HCT116 (cell line): ENCODE data around the gene INHBA. TPM values are rescaled to one million over a fixed set of nuclear protein-coding genes. Genes with fewer than 3 reads are reported as not detected.

ENCODE experiments used
- ATAC-seq: fragments of 200-7000 bp; cut with Tn5 transposase; 2 replicates; pipeline ENCODE4 v1.9.1; 2020; ENCODE audit warnings: mild to moderate bottlenecking, moderate library complexity
- BruUV-seq: library from RNA; stranded (reverse); fragments of 400-500 nt; replicated peaks from 2 replicates; lab custom pipeline; 2021; lab: Mats Ljungman, UMichigan
- CTCF ChIA-PET: fragments of 300-600 bp; sonication (Branson Sonifier 250); formaldehyde crosslinking; loops from one replicate; lab custom pipeline; 2021; ENCODE audit warnings: antibody characterized with exemption; lab: Charles Lee
- POLR2A ChIA-PET: fragments of 300-600, 350-600 bp; sonication (Branson Sonifier 250); formaldehyde crosslinking; loops from one replicate; lab custom pipeline; 2021; ENCODE audit warnings: antibody characterized with exemption; lab: Charles Lee
- RAD21 ChIA-PET, 2 experiments: fragments of 300-600 bp; sonication (Branson Sonifier 250); formaldehyde crosslinking; loops; one replicate each; lab custom pipeline; 2023; ENCODE audit warnings: low total read pairs in 2 of 2; ENCODE audit not compliant: uncharacterized antibody in 2 of 2, unreplicated experiment in 2 of 2, low non-redundant PET in 1 of 2; lab: Charles Lee
- DNase-seq: peaks from one replicate; pipeline ENCODE4 v3.0.0-alpha.2; 2010; ENCODE audit warnings: low read depth, low spot score
- H2AFZ ChIP-seq: fragments of 200-600 bp; shearing (Covaris generic), sonication (generic); 2 replicates; pipeline ENCODE4 v1.6.1; 2017; ENCODE audit warnings: low read depth, mixed run types, mixed read lengths, antibody characterized with exemption, low read length; ENCODE audit not compliant: poor library complexity, severe bottlenecking
- H3K27ac ChIP-seq: 2 replicates; pipeline ENCODE4 v1.5.1; 2012; ENCODE audit warnings: low read depth, low read length
- H3K27me3 ChIP-seq: fragments of 200-600 bp; sonication (generic); 2 replicates; pipeline ENCODE4 v1.6.1; 2016; ENCODE audit warnings: mixed run types, low read length, mixed read lengths; ENCODE audit not compliant: insufficient read depth
- H3K36me3 ChIP-seq, 2 experiments: fragments of 200-500 bp in 1 of 2; fragments of 200-600 bp in 1 of 2; sonication (Bioruptor generic) in 1 of 2; sonication (generic) in 1 of 2; 2 replicates each; pipeline versions ENCODE4 v1.5.1 to v1.6.1; 2014 to 2016; ENCODE audit warnings: low read length in 2 of 2, inconsistent platforms in 1 of 2, mixed read lengths in 1 of 2, mixed run types in 1 of 2; ENCODE audit not compliant: insufficient read depth in 2 of 2, control insufficient read depth in 1 of 2
- H3K4me1 ChIP-seq, 2 experiments: fragments of 200-600 bp in 1 of 2; sonication (generic) in 1 of 2; 2 replicates each; pipeline versions ENCODE4 v1.5.1 to v1.6.1; 2012 to 2017; ENCODE audit warnings: low read length in 2 of 2, inconsistent platforms in 1 of 2, mild to moderate bottlenecking in 1 of 2, mixed read lengths in 1 of 2, mixed run types in 1 of 2, moderate library complexity in 1 of 2; ENCODE audit not compliant: insufficient read depth in 2 of 2, control insufficient read depth in 1 of 2
- H3K4me2 ChIP-seq: fragments of 200-600 bp; sonication (generic); 2 replicates; pipeline ENCODE4 v1.6.1; 2017; ENCODE audit warnings: mixed run types, low read length, mixed read lengths
- H3K4me3 ChIP-seq, 2 experiments: fragments of 200-600 bp in 1 of 2; sonication (generic) in 1 of 2; replicated peaks in 1 of 2; 2 replicates each; pipeline ENCODE4 v1.5.1; 2011 to 2016; ENCODE audit warnings: low read length in 2 of 2, control low read depth in 1 of 2, low read depth in 1 of 2, mild to moderate bottlenecking in 1 of 2, mixed read lengths in 1 of 2, mixed run types in 1 of 2
- H3K79me2 ChIP-seq: fragments of 200-600 bp; sonication (generic); 2 replicates; pipeline ENCODE4 v1.6.1; 2017; ENCODE audit warnings: mild to moderate bottlenecking, mixed run types, low read length, moderate library complexity, mixed read lengths; ENCODE audit not compliant: insufficient read depth
- H3K9ac ChIP-seq: fragments of 200-600 bp; sonication (generic); 2 replicates; pipeline ENCODE4 v1.6.1; 2016; ENCODE audit warnings: low read length, mixed read lengths
- H3K9me2 ChIP-seq: fragments of 200-600 bp; sonication (generic), shearing (Covaris generic); 2 replicates; pipeline ENCODE4 v1.6.1; 2017; ENCODE audit warnings: mixed run types, mild to moderate bottlenecking, moderate library complexity; ENCODE audit not compliant: insufficient read depth
- H3K9me3 ChIP-seq, 2 experiments: fragments of 200-500 bp in 1 of 2; fragments of 200-600 bp in 1 of 2; sonication (Bioruptor generic) in 1 of 2; sonication (generic) in 1 of 2; 2 replicates each; pipeline ENCODE4 v1.6.1; 2014 to 2017; ENCODE audit warnings: low read length in 2 of 2, mixed read lengths in 2 of 2, inconsistent platforms in 1 of 2, low read depth in 1 of 2, mild to moderate bottlenecking in 1 of 2, mixed run types in 1 of 2, moderate library complexity in 1 of 2; ENCODE audit not compliant: control insufficient read depth in 1 of 2, insufficient read depth in 1 of 2
- H4K20me1 ChIP-seq: fragments of 200-600 bp; sonication (generic), shearing (Covaris generic); 2 replicates; pipeline ENCODE4 v1.6.1; 2017; ENCODE audit warnings: mixed run types, mild to moderate bottlenecking, moderate library complexity; ENCODE audit not compliant: insufficient read depth
- CEBPB ChIP-seq: IDR thresholded peaks from 2 replicates; pipeline ENCODE4 v1.6.1; 2012; ENCODE audit warnings: low read depth
- EGR1 ChIP-seq: IDR thresholded peaks from 2 replicates; pipeline ENCODE4 v1.6.1; 2012; ENCODE audit warnings: low read depth
- EZH2 ChIP-seq: fragments of 200-600 bp; sonication (generic); IDR thresholded peaks from 2 replicates; pipeline ENCODE4 v1.6.1; 2017; ENCODE audit warnings: antibody characterized with exemption, mixed run types
- FOSL1 ChIP-seq: IDR thresholded peaks from 2 replicates; pipeline ENCODE4 v1.6.1; 2012; ENCODE audit warnings: low read depth
- JUND ChIP-seq: IDR thresholded peaks from 2 replicates; pipeline ENCODE4 v1.6.1; 2012
- POLR2A ChIP-seq: IDR thresholded peaks from 2 replicates; pipeline ENCODE4 v1.7.0; 2011; ENCODE audit warnings: borderline replicate concordance; ENCODE audit not compliant: insufficient read depth, insufficient read length; ENCODE audit errors: extremely low read depth
- POLR2AphosphoS5 ChIP-seq: IDR thresholded peaks from 2 replicates; pipeline ENCODE4 v1.6.1; 2011; ENCODE audit warnings: mild to moderate bottlenecking, low read depth, low read length, moderate library complexity
- RAD21 ChIP-seq: IDR thresholded peaks from 2 replicates; pipeline ENCODE4 v1.6.1; 2012; ENCODE audit warnings: low read depth, mild to moderate bottlenecking
- SIN3A ChIP-seq: IDR thresholded peaks from 2 replicates; pipeline ENCODE4 v1.6.1; 2012; ENCODE audit warnings: low read depth
- SRF ChIP-seq: IDR thresholded peaks from 2 replicates; pipeline ENCODE4 v1.6.1; 2012; ENCODE audit warnings: low read depth
- TCF7L2 ChIP-seq: IDR thresholded peaks from 2 replicates; pipeline ENCODE4 v1.7.0; 2011; ENCODE audit warnings: borderline replicate concordance, inconsistent platforms; ENCODE audit not compliant: insufficient read depth, insufficient read length; ENCODE audit errors: extremely low read depth
- ZFX ChIP-seq: fragments of 450-650 bp; IDR thresholded peaks from 2 replicates; pipeline ENCODE4 v1.6.1; 2017
- ZNF274 ChIP-seq: fragments of 200-500 bp; sonication (Bioruptor generic); IDR thresholded peaks from 2 replicates; pipeline ENCODE4 v1.6.1; 2014; ENCODE audit warnings: mild to moderate bottlenecking, low read depth, low read length, inconsistent platforms
- intact Hi-C: fragments of 100-400 bp; cut with micrococcal nuclease; formaldehyde crosslinking; loops from 2 replicates; pipeline ENCODE4 v1.10.0; 2022
- total RNA-seq: library from RNA; stranded (reverse); gene quantifications from one replicate; pipeline ENCODE4 v1.2.1, GENCODE V29; 2021; ENCODE audit not compliant: unreplicated experiment
- TF ChIP-seq, protein P1 (sequence below): IDR thresholded peaks from 2 replicates; pipeline ENCODE4 v1.6.1; 2012
- TF ChIP-seq, protein P2 (sequence below): IDR thresholded peaks from 2 replicates; pipeline ENCODE4 v1.6.1; 2012; ENCODE audit warnings: low read depth
- TF ChIP-seq, protein P3 (sequence below), 3 experiments: fragments of 200-600 bp in 1 of 3; sonication (generic) in 1 of 3; IDR thresholded peaks in 2 of 3; conservative IDR thresholded peaks in 1 of 3; 2 replicates each; pipeline ENCODE4 v1.5.1; 2012 to 2017; ENCODE audit warnings: low read depth in 2 of 3, low read length in 2 of 3, antibody characterized with exemption in 1 of 3, borderline replicate concordance in 1 of 3, control low read depth in 1 of 3, mild to moderate bottlenecking in 1 of 3, mixed read lengths in 1 of 3, mixed run types in 1 of 3, moderate library complexity in 1 of 3; ENCODE audit not compliant: insufficient read depth in 1 of 3

The INHBA gene
- total RNA-seq, 1 experiment from 2014 or later = 0.10 TPM

DNA sequence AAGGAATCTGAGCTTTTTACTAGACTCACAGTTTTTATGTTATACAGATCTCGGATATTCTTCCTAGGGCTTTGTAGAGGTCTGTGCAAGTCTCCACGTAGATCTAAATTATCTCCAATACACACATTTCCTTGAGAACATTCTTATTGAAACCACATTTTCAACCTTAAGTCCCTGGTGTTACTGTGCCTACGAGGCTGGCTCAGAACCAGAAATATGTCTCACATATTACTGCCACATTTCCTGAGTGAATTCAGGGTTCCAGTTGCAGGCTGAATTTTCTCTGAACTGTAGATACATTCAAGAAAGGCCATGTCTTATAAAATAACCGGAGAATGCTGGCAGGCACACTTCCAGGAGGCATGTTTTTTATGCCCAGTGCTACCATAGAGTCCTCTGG is 46.5 kb downstream of the INHBA start:
- intact Hi-C loops = no loop called here
- H3K4me2 ChIP-seq = no peak overlapping the region
- H3K79me2 ChIP-seq = no peaks in the 10 kb centered on the region
- H3K4me1 ChIP-seq = no peaks in the 10 kb centered on the region
- RAD21 ChIA-PET = no interaction called here
- H3K36me3 ChIP-seq = no peaks in the 10 kb centered on the region
- H4K20me1 ChIP-seq = no peaks in the 10 kb centered on the region
- CTCF ChIA-PET = no interaction called here
- H3K4me3 ChIP-seq = no peak overlapping the region
- DNase-seq (no peak), ATAC-seq (no peak)
- no peaks in the 10 kb centered on the region for H3K9me2 ChIP-seq
- BruUV-seq = no TSS peak
- H3K27ac ChIP-seq = no peak overlapping the region
- TF ChIP-seq TCF7L2 = no peak
- TF ChIP-seq POLR2A = no peak
- no peak for TF ChIP-seq EGR1
- no peak for TF ChIP-seq FOSL1
- no peak for TF ChIP-seq CEBPB
- no peak for TF ChIP-seq JUND
- TF ChIP-seq SIN3A = no peak
- TF ChIP-seq, protein P1, sequence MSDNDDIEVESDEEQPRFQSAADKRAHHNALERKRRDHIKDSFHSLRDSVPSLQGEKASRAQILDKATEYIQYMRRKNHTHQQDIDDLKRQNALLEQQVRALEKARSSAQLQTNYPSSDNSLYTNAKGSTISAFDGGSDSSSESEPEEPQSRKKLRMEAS = no peak
- POLR2A ChIA-PET = no interaction called here
- H3K9me3 ChIP-seq = no peaks in the 10 kb centered on the region
- no peak overlapping the region for H2AFZ ChIP-seq
- no peaks in the 10 kb centered on the region; the same call in 1 of the 2 replicates for H3K27me3 ChIP-seq
- H3K9ac ChIP-seq = no peak overlapping the region

DNA sequence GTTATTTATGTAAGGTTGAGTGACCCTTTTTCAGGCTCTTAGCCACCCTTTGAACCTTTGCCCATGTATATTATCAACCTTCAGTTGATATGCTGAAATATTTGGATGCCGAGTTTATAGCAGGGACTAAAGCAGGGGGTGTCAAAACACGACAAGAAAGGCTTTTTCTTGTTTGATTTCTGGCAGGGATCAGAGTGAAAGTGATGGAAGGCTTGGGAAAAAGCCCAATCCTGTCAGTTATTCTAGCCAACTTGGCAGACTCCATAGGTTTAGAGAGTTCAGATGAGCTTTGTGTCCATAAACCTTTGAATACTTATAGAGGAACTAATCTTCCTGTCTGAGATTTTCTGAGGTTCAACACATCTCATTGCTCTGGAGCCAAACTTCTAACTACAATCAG is 47.5 kb downstream of the INHBA start:
- Histone ChIP-seq H3K9me3 (no peaks in the 10 kb centered on the region), H4K20me1 (no peaks in the 10 kb centered on the region), H3K27me3 (no peaks in the 10 kb centered on the region; the same call in 1 of the 2 replicates), H3K36me3 (no peaks in the 10 kb centered on the region), H3K27ac (no peak overlapping the region), H3K4me1 (no peaks in the 10 kb centered on the region), H2AFZ (no peak overlapping the region), H3K79me2 (no peaks in the 10 kb centered on the region), H3K9me2 (no peaks in the 10 kb centered on the region), H3K4me3 (no peak overlapping the region), H3K9ac (no peak overlapping the region), H3K4me2 (no peak overlapping the region)
- TF ChIP-seq, protein P1 = no peak
- TF ChIP-seq, protein P2, sequence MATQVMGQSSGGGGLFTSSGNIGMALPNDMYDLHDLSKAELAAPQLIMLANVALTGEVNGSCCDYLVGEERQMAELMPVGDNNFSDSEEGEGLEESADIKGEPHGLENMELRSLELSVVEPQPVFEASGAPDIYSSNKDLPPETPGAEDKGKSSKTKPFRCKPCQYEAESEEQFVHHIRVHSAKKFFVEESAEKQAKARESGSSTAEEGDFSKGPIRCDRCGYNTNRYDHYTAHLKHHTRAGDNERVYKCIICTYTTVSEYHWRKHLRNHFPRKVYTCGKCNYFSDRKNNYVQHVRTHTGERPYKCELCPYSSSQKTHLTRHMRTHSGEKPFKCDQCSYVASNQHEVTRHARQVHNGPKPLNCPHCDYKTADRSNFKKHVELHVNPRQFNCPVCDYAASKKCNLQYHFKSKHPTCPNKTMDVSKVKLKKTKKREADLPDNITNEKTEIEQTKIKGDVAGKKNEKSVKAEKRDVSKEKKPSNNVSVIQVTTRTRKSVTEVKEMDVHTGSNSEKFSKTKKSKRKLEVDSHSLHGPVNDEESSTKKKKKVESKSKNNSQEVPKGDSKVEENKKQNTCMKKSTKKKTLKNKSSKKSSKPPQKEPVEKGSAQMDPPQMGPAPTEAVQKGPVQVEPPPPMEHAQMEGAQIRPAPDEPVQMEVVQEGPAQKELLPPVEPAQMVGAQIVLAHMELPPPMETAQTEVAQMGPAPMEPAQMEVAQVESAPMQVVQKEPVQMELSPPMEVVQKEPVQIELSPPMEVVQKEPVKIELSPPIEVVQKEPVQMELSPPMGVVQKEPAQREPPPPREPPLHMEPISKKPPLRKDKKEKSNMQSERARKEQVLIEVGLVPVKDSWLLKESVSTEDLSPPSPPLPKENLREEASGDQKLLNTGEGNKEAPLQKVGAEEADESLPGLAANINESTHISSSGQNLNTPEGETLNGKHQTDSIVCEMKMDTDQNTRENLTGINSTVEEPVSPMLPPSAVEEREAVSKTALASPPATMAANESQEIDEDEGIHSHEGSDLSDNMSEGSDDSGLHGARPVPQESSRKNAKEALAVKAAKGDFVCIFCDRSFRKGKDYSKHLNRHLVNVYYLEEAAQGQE = no peak
- TF ChIP-seq RAD21 (no peak), EGR1 (no peak), ZNF274 (no peak), EZH2 (no peak), ZFX (no peak), FOSL1 (no peak), JUND (no peak), SRF (no peak), POLR2AphosphoS5 (no peak)
- TF ChIP-seq, protein P3, sequence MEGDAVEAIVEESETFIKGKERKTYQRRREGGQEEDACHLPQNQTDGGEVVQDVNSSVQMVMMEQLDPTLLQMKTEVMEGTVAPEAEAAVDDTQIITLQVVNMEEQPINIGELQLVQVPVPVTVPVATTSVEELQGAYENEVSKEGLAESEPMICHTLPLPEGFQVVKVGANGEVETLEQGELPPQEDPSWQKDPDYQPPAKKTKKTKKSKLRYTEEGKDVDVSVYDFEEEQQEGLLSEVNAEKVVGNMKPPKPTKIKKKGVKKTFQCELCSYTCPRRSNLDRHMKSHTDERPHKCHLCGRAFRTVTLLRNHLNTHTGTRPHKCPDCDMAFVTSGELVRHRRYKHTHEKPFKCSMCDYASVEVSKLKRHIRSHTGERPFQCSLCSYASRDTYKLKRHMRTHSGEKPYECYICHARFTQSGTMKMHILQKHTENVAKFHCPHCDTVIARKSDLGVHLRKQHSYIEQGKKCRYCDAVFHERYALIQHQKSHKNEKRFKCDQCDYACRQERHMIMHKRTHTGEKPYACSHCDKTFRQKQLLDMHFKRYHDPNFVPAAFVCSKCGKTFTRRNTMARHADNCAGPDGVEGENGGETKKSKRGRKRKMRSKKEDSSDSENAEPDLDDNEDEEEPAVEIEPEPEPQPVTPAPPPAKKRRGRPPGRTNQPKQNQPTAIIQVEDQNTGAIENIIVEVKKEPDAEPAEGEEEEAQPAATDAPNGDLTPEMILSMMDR (IDR thresholded peaks at IDR 0.05 in 2 of 3, conservative IDR thresholded peaks at IDR 0.05 in 1 of 3; ENCODE audit: borderline replicate concordance in 1 of 3, insufficient read depth in 1 of 3, low read depth in 2 of 3, low read length in 2 of 3) = no peak
- ChIA-PET POLR2A (no interaction called here), CTCF (no interaction called here), RAD21 (no interaction called here)
- intact Hi-C loops = no loop called here
- BruUV-seq = no TSS peak
- no peak for DNase-seq
- ATAC-seq = no peak
